GM21526 (cell line): Measurements from ENCODE around the gene HRK.

Experiments used
- ATAC-seq: cut with Tn5 transposase; IDR thresholded peaks from one replicate; pipeline ENCODE4 v1.9.1; 2021; ENCODE audit warnings: moderate library complexity; ENCODE audit not compliant: unreplicated experiment, low FRiP score

Gene HRK

GRCh38 chr12:116901612-116902011 lies 20.4 kb upstream of the HRK start:
- ATAC-seq: no peak

GRCh38 chr12:116898669-116899068 lies 17.4 kb upstream of the HRK start:
- no peak for ATAC-seq

GRCh38 chr12:116897476-116897875 lies 16.2 kb upstream of the HRK start:
- no peak for ATAC-seq

- ATAC-seq: no peak
Measured at GRCh38 chr12:116896411-116896924, 15.2 kb upstream of the HRK start.

- no peak for ATAC-seq
Measured at GRCh38 chr12:116894913-116895312, 13.7 kb upstream of the HRK start.

- ATAC-seq: no peak
Measured at GRCh38 chr12:116892349-116893140, 11.3 kb upstream of the HRK start.

GRCh38 chr12:116891019-116891418 lies 9.8 kb upstream of the HRK start:
- ATAC-seq: no peak

GRCh38 chr12:116890330-116890729 lies 9.1 kb upstream of the HRK start:
- no peak for ATAC-seq

GRCh38 chr12:116887897-116888296 lies 6.7 kb upstream of the HRK start:
- ATAC-seq: no peak

- ATAC-seq: no peak
Measured at GRCh38 chr12:116887244-116887643, 6.0 kb upstream of the HRK start.

GRCh38 chr12:116885491-116885890 lies 4.2 kb upstream of the HRK start:
- ATAC-seq: no peak

- no peak for ATAC-seq
Measured at GRCh38 chr12:116884871-116885270, 3.6 kb upstream of the HRK start.

GRCh38 chr12:116882742-116883141 lies 1.5 kb upstream of the HRK start:
- ATAC-seq: no peak

- ATAC-seq: no peak
Measured at GRCh38 chr12:116881877-116882507, 751 bp upstream of the HRK start.

GRCh38 chr12:116880817-116881324 lies 370 bp downstream of the HRK start:
- peak; percentile 80 for ATAC-seq

- ATAC-seq: no peak
Measured at GRCh38 chr12:116880213-116880816, 926 bp downstream of the HRK start.

- ATAC-seq: no peak
Measured at GRCh38 chr12:116879509-116880212, 1.6 kb downstream of the HRK start.

- no peak for ATAC-seq
Measured at GRCh38 chr12:116878567-116879508, 2.4 kb downstream of the HRK start.

- no peak for ATAC-seq
Measured at GRCh38 chr12:116876151-116876869, 4.9 kb downstream of the HRK start.
